ENCODE measurements around the gene DNM3. TPM values are rescaled to one million over a fixed set of nuclear protein-coding genes. Genes with fewer than 3 reads are reported as not detected.

The DNM3 gene
- total and polyA plus RNA-seq, 10 of the 15 experiments (the other 5 are each of a cell fraction or from before 2014, with no cell fraction given) = 0.03 to 1.5 (median 0.08) TPM; not detected in 3

DNA sequence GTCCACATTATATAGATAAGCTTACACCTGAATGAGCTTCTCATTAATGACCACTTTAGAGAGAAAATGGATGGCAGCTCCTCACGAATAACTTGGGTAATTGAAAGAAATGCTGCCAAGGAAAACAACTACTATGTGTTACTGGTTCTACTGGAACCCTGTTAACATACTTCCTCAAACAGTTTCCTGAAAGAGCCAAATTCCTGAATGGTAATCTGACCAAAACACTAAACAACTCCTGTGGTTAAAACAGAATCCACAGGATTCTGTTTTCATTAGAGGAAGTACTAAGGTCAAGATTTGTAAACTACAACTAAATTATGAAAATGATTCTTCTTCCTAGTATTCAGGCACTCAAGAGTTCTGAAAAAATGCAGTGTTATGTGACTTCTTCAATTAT, 107.2 kb downstream of the DNM3 start:
- Histone ChIP-seq H3K4me3 (no peak overlapping the region), H3K79me2 (ENCODE audit: control insufficient read depth, insufficient read depth, low read length) (no peaks in the 10 kb centered on the region), H3K27me3 (replicated peaks in 1 of 2; ENCODE audit: control insufficient read depth in 2 of 2, insufficient read depth in 2 of 2, low read length in 1 of 2) (no peaks in the 10 kb centered on the region; a peak in 3 of 4 replicates), H3K27ac (ENCODE audit: control insufficient read depth, insufficient read depth) (no peak overlapping the region), H3K36me3 (ENCODE audit: control insufficient read depth in 2 of 2, insufficient read depth in 2 of 2, low read length in 1 of 2) (no peaks in the 10 kb centered on the region), H2AFZ (ENCODE audit: control insufficient read depth, low read depth, low read length) (no peak overlapping the region), H4K20me1 (ENCODE audit: control insufficient read depth, insufficient read depth) (no peaks in the 10 kb centered on the region), H3K9me3 (replicated peaks; ENCODE audit: control insufficient read depth, insufficient read depth, low read length) (no peaks in the 10 kb centered on the region), H3K4me1 (ENCODE audit: control insufficient read depth, insufficient read depth, low read length) (no peaks in the 10 kb centered on the region), H3K4me2 (ENCODE audit: control insufficient read depth, insufficient read depth) (no peak overlapping the region), H3K9ac (ENCODE audit: control insufficient read depth, insufficient read depth, low read length) (no peak overlapping the region)
- in situ Hi-C loops (cut with MboI) (no loop called here), intact Hi-C loops (cut with micrococcal nuclease; ENCODE audit: unreplicated experiment) (no loop called here)
- CTCF ChIA-PET = no interaction called here
- BruUV-seq (replicated peaks) = no TSS peak
- SMC1A ChIA-PET (ENCODE audit: uncharacterized antibody, unreplicated experiment) = no interaction called here
- DNase-seq (ENCODE audit: low read depth, low spot score) (no peak), ATAC-seq (no peak), FAIRE-seq (no peak)
- TF ChIP-seq IKZF2 (IDR thresholded peaks at IDR 0.05) (no peak), CBX5 (IDR thresholded peaks at IDR 0.05; ENCODE audit: low read depth) (no peak), TARDBP (IDR thresholded peaks at IDR 0.05; ENCODE audit: borderline replicate concordance) (no peak), MYB (IDR thresholded peaks at IDR 0.05; ENCODE audit: borderline replicate concordance, low read depth, low read length) (no peak), SMAD1 (IDR thresholded peaks at IDR 0.05; ENCODE audit: low read depth, partially characterized antibody) (no peak), GABPA (IDR thresholded peaks at IDR 0.05; ENCODE audit: low read depth) (no peak), HDAC6 (IDR thresholded peaks at IDR 0.05; ENCODE audit: unreplicated experiment) (no peak), MEF2A (IDR thresholded peaks at IDR 0.05; ENCODE audit: insufficient read depth, low read depth, low read length) (no peak)
- TF ChIP-seq, protein P1, sequence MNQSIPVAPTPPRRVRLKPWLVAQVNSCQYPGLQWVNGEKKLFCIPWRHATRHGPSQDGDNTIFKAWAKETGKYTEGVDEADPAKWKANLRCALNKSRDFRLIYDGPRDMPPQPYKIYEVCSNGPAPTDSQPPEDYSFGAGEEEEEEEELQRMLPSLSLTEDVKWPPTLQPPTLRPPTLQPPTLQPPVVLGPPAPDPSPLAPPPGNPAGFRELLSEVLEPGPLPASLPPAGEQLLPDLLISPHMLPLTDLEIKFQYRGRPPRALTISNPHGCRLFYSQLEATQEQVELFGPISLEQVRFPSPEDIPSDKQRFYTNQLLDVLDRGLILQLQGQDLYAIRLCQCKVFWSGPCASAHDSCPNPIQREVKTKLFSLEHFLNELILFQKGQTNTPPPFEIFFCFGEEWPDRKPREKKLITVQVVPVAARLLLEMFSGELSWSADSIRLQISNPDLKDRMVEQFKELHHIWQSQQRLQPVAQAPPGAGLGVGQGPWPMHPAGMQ (IDR thresholded peaks at IDR 0.05; ENCODE audit: borderline replicate concordance) = no peak
- WGBS (ENCODE audit: insufficient coverage, insufficient replicate concordance, low lambda C conversion rate, missing lambda C conversion rate) = 0% methylated on average over 1 of the region's 1 CpG
- RAD21 ChIA-PET (ENCODE audit: unreplicated experiment) = no interaction called here
- POLR2A ChIA-PET = no interaction called here

All from GM12878 (cell line).